ENCODE results near the gene MAML3. TPM values are rescaled to one million over a fixed set of nuclear protein-coding genes. Genes with fewer than 3 reads are reported as not detected.

Gene MAML3
- total RNA-seq, 1 donor from 2014 or later: 21.8 TPM

- peaks cover 10% of the 10 kb centered on the region for H3K9me3 Mint-ChIP-seq
- no peak overlapping the region for H3K4me3 Mint-ChIP-seq
- peaks cover 8% of the 10 kb centered on the region for H3K4me1 Mint-ChIP-seq (ENCODE audit: unreplicated experiment)
Measured at GRCh38 chr4:140127422-140127821, 26.6 kb downstream of the MAML3 start.

GRCh38 chr4:140126261-140126660 is 27.7 kb downstream of the MAML3 start:
- H3K4me3 Mint-ChIP-seq: no peak overlapping the region
- peaks cover 8% of the 10 kb centered on the region for H3K4me1 Mint-ChIP-seq (ENCODE audit: unreplicated experiment)
- H3K36me3 Mint-ChIP-seq: peaks cover 7% of the 10 kb centered on the region
- no peak for DNase-seq (ENCODE audit: extremely low spot score, unreplicated experiment)
- H3K27ac Mint-ChIP-seq: no peak overlapping the region
- TF ChIP-seq CTCF (conservative IDR thresholded peaks at IDR 0.05): no peak
- H3K9me3 Mint-ChIP-seq: peaks cover 10% of the 10 kb centered on the region
- H3K27me3 Mint-ChIP-seq: no peaks in the 10 kb centered on the region

More at GRCh38 chr4:140127422-140127821, 26.6 kb downstream of the MAML3 start:
- H3K27me3 Mint-ChIP-seq: no peaks in the 10 kb centered on the region
- no peak overlapping the region for H3K27ac Mint-ChIP-seq
- peaks cover 10% of the 10 kb centered on the region for H3K36me3 Mint-ChIP-seq
- no peak for DNase-seq (ENCODE audit: extremely low spot score, unreplicated experiment)
- TF ChIP-seq CTCF (conservative IDR thresholded peaks at IDR 0.05): no peak

GRCh38 chr4:140125374-140125773 is 28.6 kb downstream of the MAML3 start:
- Mint-ChIP-seq H3K27ac (no peak overlapping the region), H3K9me3 (peaks cover 10% of the 10 kb centered on the region), H3K27me3 (no peaks in the 10 kb centered on the region), H3K4me3 (no peak overlapping the region), H3K36me3 (peaks cover 7% of the 10 kb centered on the region), H3K4me1 (ENCODE audit: unreplicated experiment) (peaks cover 8% of the 10 kb centered on the region)
- DNase-seq (ENCODE audit: extremely low spot score, unreplicated experiment): no peak
- TF ChIP-seq CTCF (conservative IDR thresholded peaks at IDR 0.05): no peak

- Mint-ChIP-seq H3K4me1 (ENCODE audit: unreplicated experiment) (peaks cover 8% of the 10 kb centered on the region), H3K4me3 (no peak overlapping the region), H3K36me3 (peaks cover 7% of the 10 kb centered on the region), H3K27ac (no peak overlapping the region), H3K9me3 (peaks cover 10% of the 10 kb centered on the region), H3K27me3 (no peaks in the 10 kb centered on the region)
- no peak for TF ChIP-seq CTCF (conservative IDR thresholded peaks at IDR 0.05)
- no peak for DNase-seq (ENCODE audit: extremely low spot score, unreplicated experiment)
Measured at GRCh38 chr4:140123666-140124377, 30.2 kb downstream of the MAML3 start.

GRCh38 chr4:140122891-140123290 is 31.1 kb downstream of the MAML3 start:
- Mint-ChIP-seq H3K9me3 (peaks cover 10% of the 10 kb centered on the region), H3K36me3 (peaks cover 7% of the 10 kb centered on the region), H3K27me3 (no peaks in the 10 kb centered on the region), H3K4me3 (no peak overlapping the region), H3K27ac (no peak overlapping the region), H3K4me1 (ENCODE audit: unreplicated experiment) (peaks cover 8% of the 10 kb centered on the region)
- TF ChIP-seq CTCF (conservative IDR thresholded peaks at IDR 0.05): no peak
- no peak for DNase-seq (ENCODE audit: extremely low spot score, unreplicated experiment)
